ENCODE measurements around the gene IGSF21.
A peak's percentile ranks its signal among the peaks of the same experiment; 100 is the strongest.

GRCh38 chr1:18299441-18300338 lies 192.1 kb downstream of the IGSF21 start:
- TF ChIP-seq, protein P1, sequence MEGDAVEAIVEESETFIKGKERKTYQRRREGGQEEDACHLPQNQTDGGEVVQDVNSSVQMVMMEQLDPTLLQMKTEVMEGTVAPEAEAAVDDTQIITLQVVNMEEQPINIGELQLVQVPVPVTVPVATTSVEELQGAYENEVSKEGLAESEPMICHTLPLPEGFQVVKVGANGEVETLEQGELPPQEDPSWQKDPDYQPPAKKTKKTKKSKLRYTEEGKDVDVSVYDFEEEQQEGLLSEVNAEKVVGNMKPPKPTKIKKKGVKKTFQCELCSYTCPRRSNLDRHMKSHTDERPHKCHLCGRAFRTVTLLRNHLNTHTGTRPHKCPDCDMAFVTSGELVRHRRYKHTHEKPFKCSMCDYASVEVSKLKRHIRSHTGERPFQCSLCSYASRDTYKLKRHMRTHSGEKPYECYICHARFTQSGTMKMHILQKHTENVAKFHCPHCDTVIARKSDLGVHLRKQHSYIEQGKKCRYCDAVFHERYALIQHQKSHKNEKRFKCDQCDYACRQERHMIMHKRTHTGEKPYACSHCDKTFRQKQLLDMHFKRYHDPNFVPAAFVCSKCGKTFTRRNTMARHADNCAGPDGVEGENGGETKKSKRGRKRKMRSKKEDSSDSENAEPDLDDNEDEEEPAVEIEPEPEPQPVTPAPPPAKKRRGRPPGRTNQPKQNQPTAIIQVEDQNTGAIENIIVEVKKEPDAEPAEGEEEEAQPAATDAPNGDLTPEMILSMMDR (conservative IDR thresholded peaks at IDR 0.05): peak; percentile 80
- TF ChIP-seq ZFX (IDR thresholded peaks at IDR 0.05): no peak
